Astrocyte of the cerebellum (primary cell): ENCODE results near the gene DNAJC28.
A peak's percentile ranks its signal among the peaks of the same experiment; 100 is the strongest.

ENCODE experiments used
- DNase-seq: peaks from one replicate; pipeline ENCODE4 v3.0.0-alpha.2; 2011; ENCODE audit warnings: low read depth
- H3K4me3 ChIP-seq: 2 replicates; pipeline ENCODE4 v1.5.1; 2011; ENCODE audit warnings: mild to moderate bottlenecking, low read depth, low read length, moderate library complexity
- in situ Hi-C: cut with HindIII; loops from 2 replicates; pipeline ENCODE4 v1.10.0; 2017; ENCODE audit warnings: low sequenced_read_pairs
- TF ChIP-seq, protein P1 (sequence below): IDR thresholded peaks from 2 replicates; pipeline ENCODE4 v1.5.1; 2012; ENCODE audit warnings: low read length, low read depth, moderate library complexity, mild to moderate bottlenecking; ENCODE audit errors: missing control alignments

The DNAJC28 gene

DNA sequence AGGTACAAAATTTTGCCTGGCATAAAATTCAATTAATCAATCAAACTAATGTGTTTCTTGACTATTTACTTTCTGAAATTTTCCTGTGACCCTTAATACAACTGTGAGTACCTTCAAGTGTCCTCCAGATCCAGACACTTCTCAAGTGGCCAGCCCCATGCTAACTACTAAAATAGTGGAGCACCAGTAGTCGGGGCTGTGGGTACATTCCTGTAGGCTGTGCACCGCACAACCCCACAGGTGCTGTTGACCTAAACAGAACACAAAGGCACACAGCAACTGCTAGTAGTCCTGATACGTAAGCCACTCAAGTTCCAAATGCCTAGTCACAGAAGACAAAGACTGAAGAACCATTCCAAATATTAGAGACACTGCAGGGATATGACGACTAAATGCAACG is 48.3 kb downstream of the DNAJC28 start:
- H3K4me3 ChIP-seq = no peak overlapping the region
- in situ Hi-C loops = no loop called here
- TF ChIP-seq, protein P1, sequence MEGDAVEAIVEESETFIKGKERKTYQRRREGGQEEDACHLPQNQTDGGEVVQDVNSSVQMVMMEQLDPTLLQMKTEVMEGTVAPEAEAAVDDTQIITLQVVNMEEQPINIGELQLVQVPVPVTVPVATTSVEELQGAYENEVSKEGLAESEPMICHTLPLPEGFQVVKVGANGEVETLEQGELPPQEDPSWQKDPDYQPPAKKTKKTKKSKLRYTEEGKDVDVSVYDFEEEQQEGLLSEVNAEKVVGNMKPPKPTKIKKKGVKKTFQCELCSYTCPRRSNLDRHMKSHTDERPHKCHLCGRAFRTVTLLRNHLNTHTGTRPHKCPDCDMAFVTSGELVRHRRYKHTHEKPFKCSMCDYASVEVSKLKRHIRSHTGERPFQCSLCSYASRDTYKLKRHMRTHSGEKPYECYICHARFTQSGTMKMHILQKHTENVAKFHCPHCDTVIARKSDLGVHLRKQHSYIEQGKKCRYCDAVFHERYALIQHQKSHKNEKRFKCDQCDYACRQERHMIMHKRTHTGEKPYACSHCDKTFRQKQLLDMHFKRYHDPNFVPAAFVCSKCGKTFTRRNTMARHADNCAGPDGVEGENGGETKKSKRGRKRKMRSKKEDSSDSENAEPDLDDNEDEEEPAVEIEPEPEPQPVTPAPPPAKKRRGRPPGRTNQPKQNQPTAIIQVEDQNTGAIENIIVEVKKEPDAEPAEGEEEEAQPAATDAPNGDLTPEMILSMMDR = no peak
- no peak for DNase-seq

DNA sequence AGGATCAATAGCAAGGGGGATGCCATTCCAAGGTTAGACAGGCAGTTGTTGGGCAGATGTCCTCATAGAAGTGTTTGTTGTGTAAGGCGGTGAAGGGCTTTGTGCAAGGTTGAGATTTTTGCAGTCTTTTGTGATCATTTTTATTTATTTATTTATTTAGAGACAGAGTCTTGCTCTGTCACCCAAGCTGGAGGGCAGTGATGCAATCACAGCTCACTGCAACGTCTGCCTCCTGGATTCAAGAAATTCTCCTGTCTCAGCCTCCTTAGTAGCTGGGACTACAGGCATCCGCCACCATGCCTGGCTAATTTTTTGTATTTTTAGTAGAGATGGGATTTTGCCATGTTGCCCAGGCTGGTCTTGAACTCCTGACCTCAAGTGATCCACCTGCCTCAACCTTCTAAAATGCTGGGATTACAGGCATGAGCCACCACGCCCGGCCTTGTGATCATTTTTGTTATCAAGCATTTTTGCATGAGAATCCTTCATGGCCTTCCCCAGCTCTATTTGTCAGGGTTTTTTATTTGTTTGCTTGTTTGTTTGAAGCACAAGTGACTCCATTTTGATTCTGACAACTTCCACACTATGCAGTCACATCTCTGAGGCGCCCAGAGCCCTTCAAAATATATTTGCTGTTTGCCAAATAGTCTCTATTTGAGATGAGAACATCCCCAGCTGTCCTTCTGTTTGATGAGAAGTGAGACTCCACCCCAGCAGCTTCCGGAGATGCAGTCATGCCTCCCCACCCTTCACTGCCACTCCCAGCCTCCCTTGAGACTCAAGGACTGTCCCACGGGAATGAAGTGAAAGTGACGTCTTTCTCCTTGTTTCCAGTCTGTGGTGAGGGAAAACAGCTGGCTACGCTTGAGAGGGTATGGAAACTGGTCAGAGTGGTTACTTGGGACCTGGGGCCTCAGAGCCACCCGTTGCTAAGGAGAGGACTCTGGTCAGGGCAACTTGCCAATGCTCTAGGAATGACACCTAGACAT is 49.7 kb downstream of the DNAJC28 start:
- TF ChIP-seq, protein P1 = no peak
- peak; percentile 28 for DNase-seq
- H3K4me3 ChIP-seq = no peak overlapping the region
- in situ Hi-C loops = no loop called here
